Testis (tissue), 3 donors: ENCODE measurements around the gene RAB26. TPM values are rescaled to one million over a fixed set of nuclear protein-coding genes. Genes with fewer than 3 reads are reported as not detected.

Source experiments
- DNase-seq: peaks from one replicate; pipeline ENCODE4 v3.0.0-alpha.2; 2019
- H3K27ac ChIP-seq, 2 donors: fragments of 200-600 bp; sonication (generic); one replicate each; pipeline ENCODE4 v1.5.1; 2019
- H3K27me3 ChIP-seq: fragments of 200-600 bp; sonication (generic); one replicate; pipeline ENCODE4 v1.5.1; 2019
- H3K36me3 ChIP-seq: fragments of 200-600 bp; sonication (generic); one replicate; pipeline ENCODE4 v1.5.1; 2017; ENCODE audit warnings: low read depth; ENCODE audit errors: missing control alignments
- H3K4me1 ChIP-seq: fragments of 200-600 bp; sonication (generic); one replicate; pipeline ENCODE4 v1.5.1; 2019
- H3K4me3 ChIP-seq, 2 donors: fragments of 200-600 bp; sonication (generic); one replicate each; pipeline ENCODE4 v1.5.1; 2017 to 2019
- H3K9me3 ChIP-seq: fragments of 200-600 bp; sonication (generic); one replicate; pipeline ENCODE4 v1.5.1; 2017
- POLR2A ChIP-seq: fragments of 450-650 bp; IDR thresholded peaks from one replicate; pipeline ENCODE4 v1.6.1; 2017; ENCODE audit warnings: antibody characterized with exemption, mild to moderate bottlenecking, moderate library complexity
- whole genome bisulfite sequencing, 2 donors: methylation state at CpG; one replicate each; pipeline ENCODE4 v1.1.5; 2018; 5-methylcytosine and 5-hydroxymethylcytosine counted together
- intact Hi-C: fragments of 100-400 bp; cut with DNase I; formaldehyde crosslinking; loops from one replicate; pipeline ENCODE4 v1.15.1; 2023; ENCODE audit warnings: low total_unique reads
- polyA plus RNA-seq: library from polyadenylated mRNA; stranded (reverse); fragments of 350-450 nt; fragmentation: Illumina TruSeq; extraction: RNeasy Lipid Tissue Mini Kit (QIAGEN cat#74804); gene quantifications from one replicate; pipeline ENCODE4 v1.2.3, GENCODE V29; 2014; ENCODE audit warnings: low read depth, low replicate concordance; ENCODE audit not compliant: insufficient read depth
- total RNA-seq, 2 donors: library from RNA; depleted of rRNA; stranded (reverse); fragments of >200 nt; gene quantifications; one replicate each; pipeline ENCODE4 v1.2.3, GENCODE V29; 2016
- TF ChIP-seq, protein P1 (sequence below), 3 experiments: fragments of 450-650 bp in 2 of 3; fragments of 200-600 bp in 1 of 3; sonication (generic) in 1 of 3; IDR thresholded peaks; one replicate each; pipeline ENCODE4 v1.5.1; 2016 to 2019; ENCODE audit warnings: antibody characterized with exemption in 3 of 3, mild to moderate bottlenecking in 2 of 3, moderate library complexity in 1 of 3

The RAB26 gene
- total and polyA plus RNA-seq, 3 donors from 2014 or later: 1.5 to 3.6 (median 3.2) TPM

DNA sequence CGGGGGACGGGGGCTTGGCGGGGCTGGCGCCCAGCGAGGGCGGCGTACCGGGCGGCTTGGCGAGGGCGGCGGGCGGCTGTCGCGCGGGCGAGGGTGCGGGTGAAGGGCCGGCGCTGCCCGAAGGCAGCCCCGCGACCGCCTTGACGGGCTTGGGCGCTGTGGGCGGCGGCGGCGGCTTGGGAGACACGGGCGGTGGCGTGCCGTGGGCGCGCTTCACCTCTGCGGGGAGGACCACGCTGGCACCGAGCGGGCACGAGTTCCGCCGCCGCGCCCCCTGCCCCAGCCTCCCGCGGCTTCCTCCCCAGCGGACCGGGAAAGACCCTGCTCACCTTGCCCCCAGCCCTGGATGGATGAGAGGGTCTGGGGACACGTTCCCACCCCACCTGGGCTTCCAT, 30.7 kb downstream of the RAB26 start:
- DNase-seq: no peak
- intact Hi-C loops: no loop called here
- Histone ChIP-seq H3K27ac (no peak overlapping the region), H3K27me3 (no peaks in the 10 kb centered on the region), H3K9me3 (no peaks in the 10 kb centered on the region), H3K4me3 (no peak overlapping the region), H3K36me3 (no peaks in the 10 kb centered on the region), H3K4me1 (no peaks in the 10 kb centered on the region)
- no peak for TF ChIP-seq POLR2A
- TF ChIP-seq, protein P1, sequence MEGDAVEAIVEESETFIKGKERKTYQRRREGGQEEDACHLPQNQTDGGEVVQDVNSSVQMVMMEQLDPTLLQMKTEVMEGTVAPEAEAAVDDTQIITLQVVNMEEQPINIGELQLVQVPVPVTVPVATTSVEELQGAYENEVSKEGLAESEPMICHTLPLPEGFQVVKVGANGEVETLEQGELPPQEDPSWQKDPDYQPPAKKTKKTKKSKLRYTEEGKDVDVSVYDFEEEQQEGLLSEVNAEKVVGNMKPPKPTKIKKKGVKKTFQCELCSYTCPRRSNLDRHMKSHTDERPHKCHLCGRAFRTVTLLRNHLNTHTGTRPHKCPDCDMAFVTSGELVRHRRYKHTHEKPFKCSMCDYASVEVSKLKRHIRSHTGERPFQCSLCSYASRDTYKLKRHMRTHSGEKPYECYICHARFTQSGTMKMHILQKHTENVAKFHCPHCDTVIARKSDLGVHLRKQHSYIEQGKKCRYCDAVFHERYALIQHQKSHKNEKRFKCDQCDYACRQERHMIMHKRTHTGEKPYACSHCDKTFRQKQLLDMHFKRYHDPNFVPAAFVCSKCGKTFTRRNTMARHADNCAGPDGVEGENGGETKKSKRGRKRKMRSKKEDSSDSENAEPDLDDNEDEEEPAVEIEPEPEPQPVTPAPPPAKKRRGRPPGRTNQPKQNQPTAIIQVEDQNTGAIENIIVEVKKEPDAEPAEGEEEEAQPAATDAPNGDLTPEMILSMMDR (IDR thresholded peaks at IDR 0.05): no peak
- 36% methylated on average over 49 of the region's 50 CpGs; no CpG with 5 or more reads in 1 of the 2 donors for WGBS, 2 donors

DNA sequence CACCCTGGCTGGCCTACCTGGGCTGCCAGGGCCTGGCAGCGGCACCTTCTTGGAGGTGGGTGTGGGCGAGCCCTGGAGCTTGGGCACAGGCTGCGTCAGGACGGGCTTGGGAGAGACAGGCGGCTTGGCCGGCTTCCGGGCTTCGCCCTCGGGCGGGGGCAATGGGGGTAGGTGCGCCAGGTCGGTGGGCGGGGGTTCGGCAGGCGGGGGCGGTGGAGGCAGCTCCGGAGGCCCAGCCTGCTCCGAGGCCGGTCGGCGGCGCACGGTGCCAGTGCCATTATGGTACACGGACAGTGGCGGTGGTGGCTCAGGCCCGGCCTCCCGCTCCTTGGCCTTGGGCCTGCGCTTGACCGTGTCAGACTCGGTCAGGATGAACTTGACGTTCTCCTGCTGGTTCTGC, 31.2 kb downstream of the RAB26 start:
- TF ChIP-seq, protein P1 (IDR thresholded peaks at IDR 0.05): no peak
- TF ChIP-seq POLR2A: no peak
- Histone ChIP-seq H3K36me3 (no peaks in the 10 kb centered on the region), H3K27ac (no peak overlapping the region), H3K4me1 (no peaks in the 10 kb centered on the region), H3K9me3 (no peaks in the 10 kb centered on the region), H3K4me3 (no peak overlapping the region), H3K27me3 (no peaks in the 10 kb centered on the region)
- no peak for DNase-seq
- WGBS, 2 donors: 73 to 84% methylated on average over 15 to 29 of the region's 31 CpGs
- intact Hi-C loops: no loop called here

DNA sequence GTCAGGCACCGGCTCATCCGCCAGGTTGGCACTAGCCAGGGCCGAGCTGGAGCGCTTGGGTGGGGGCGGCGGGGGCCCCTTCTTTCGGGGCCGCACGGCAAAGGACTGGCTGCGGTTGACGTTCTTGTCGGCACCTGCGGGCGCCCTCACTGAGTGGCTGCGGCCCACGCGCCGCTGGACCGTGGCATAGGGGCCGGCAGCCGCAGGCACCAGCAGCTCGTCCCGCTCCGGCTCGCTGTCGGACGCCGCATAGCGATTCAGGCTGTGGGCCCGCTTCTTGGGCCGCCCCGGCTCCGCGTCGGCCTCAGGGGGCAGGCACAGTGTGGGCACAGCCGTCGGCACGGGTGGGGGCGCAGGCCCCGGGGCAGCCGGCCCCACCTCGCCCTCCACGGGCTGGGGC, 32.0 kb downstream of the RAB26 start:
- intact Hi-C loops: no loop called here
- no peak overlapping the region for H3K27ac ChIP-seq
- WGBS, 2 donors: 92 to 96% methylated on average over 5 to 41 of the region's 43 CpGs
- TF ChIP-seq POLR2A: no peak
- TF ChIP-seq, protein P1 (IDR thresholded peaks at IDR 0.05): no peak
- no peaks in the 10 kb centered on the region for H3K27me3 ChIP-seq
- no peaks in the 10 kb centered on the region for H3K4me1 ChIP-seq
- no peak for DNase-seq
- no peaks in the 10 kb centered on the region for H3K36me3 ChIP-seq
- H3K4me3 ChIP-seq: no peak overlapping the region
- no peaks in the 10 kb centered on the region for H3K9me3 ChIP-seq

DNA sequence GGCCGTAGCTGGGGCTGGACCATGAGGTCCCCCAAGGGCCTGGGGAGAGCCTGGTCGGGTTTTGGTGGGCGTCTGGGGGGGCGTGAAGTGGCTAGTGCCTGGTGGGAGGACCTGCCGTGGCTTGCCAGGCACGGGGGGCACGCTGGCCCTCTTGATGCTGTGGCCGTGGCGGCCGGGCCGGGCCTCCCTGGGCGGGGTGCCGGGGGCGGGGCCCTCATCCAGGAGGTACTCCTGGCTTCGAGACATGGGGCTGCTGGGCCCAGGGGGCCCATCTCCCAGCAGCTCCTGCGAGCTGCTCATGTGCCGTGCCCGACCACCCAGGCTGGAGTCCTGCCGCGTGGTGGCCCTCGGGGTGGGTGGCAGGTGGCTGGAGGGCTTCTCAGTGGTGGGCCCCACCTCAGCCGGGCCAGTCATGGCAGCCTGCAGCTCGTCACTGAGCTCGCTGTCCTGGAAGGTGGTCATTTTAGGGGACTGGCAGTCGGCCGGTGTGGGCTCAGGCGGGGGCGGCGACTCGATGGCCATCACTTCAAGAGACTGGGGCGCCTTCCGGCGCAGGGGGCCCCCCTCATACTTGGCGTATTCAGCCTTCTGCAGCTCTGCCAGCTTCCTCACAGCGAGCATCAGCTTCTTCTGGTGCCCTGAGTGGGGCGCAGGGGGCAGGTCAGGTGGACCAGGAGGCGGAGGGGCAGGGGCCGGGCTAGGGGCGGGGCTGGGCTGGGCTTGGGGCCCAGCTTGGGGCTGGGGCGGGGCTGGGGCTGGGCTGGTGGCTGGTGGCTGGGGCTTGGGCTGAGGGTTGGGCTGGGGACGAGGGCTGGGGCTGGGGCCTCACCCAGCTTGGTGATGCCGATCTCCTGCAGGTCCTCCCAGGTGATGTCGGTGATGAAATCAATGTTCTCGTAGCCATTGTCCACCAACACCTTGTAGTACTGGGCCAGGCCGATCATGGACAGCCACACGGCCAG, 32.8 kb downstream of the RAB26 start:
- Histone ChIP-seq H3K4me1 (no peaks in the 10 kb centered on the region), H3K27ac (no peak overlapping the region), H3K27me3 (no peaks in the 10 kb centered on the region), H3K4me3 (no peak overlapping the region), H3K36me3 (no peaks in the 10 kb centered on the region), H3K9me3 (no peaks in the 10 kb centered on the region)
- intact Hi-C loops: no loop called here
- DNase-seq: no peak
- WGBS, 2 donors: 91% methylated on average over 36 of the region's 46 CpGs; no CpG with 5 or more reads in 1 of the 2 donors
- no peak for TF ChIP-seq POLR2A
- TF ChIP-seq, protein P1 (IDR thresholded peaks at IDR 0.05): no peak
